Caco-2 (cell line): Measurements from ENCODE around the gene SLC35E4. TPM values are rescaled to one million over a fixed set of nuclear protein-coding genes. Genes with fewer than 3 reads are reported as not detected.

ENCODE experiments used
- BruUV-seq: library from RNA; stranded (reverse); fragments of 400-500 nt; replicated peaks from 2 replicates; lab custom pipeline; 2021; lab: Mats Ljungman, UMichigan
- CTCF ChIA-PET: fragments of 300-600 bp; sonication (Branson Sonifier 250); formaldehyde crosslinking; loops from one replicate; lab custom pipeline; 2022; ENCODE audit warnings: antibody characterized with exemption; lab: Charles Lee
- POLR2A ChIA-PET: fragments of 300-600 bp; sonication (Branson Sonifier 250); formaldehyde crosslinking; loops from one replicate; lab custom pipeline; 2022; ENCODE audit warnings: antibody characterized with exemption; lab: Charles Lee
- DNase-seq, 2 experiments: peaks; one replicate each; pipeline versions ENCODE4 v3.0.0 to v3.0.0-alpha.2; 2020 to 2022
- H3K27me3 ChIP-seq: replicated peaks from 2 replicates; pipeline ENCODE4 v1.6.0; 2011; ENCODE audit warnings: low read length; ENCODE audit not compliant: control insufficient read depth, insufficient read depth
- H3K36me3 ChIP-seq: 2 replicates; pipeline ENCODE4 v1.5.1; 2011; ENCODE audit warnings: low read length; ENCODE audit not compliant: control insufficient read depth, insufficient read depth
- H3K4me1 ChIP-seq: fragments of 250-450 bp; sonication (Bioruptor Pico); 2 replicates; pipeline ENCODE4 v1.5.1; 2020; ENCODE audit warnings: mild to moderate bottlenecking
- H3K4me3 ChIP-seq: 2 replicates; pipeline ENCODE4 v1.5.1; 2011; ENCODE audit warnings: low read depth, mild to moderate bottlenecking, control low read depth, low read length
- H3K9me3 ChIP-seq: fragments of 250-450 bp; sonication (Bioruptor Pico); 2 replicates; pipeline ENCODE4 v1.5.1; 2020; ENCODE audit warnings: mild to moderate bottlenecking, moderate library complexity
- H3K27ac Mint-ChIP-seq: one replicate; pipeline ENCODE4 v1.8.0; 2022; ENCODE audit warnings: mixed read lengths; ENCODE audit not compliant: unreplicated experiment
- H3K27me3 Mint-ChIP-seq: one replicate; pipeline ENCODE4 v1.8.0; 2022; ENCODE audit warnings: mixed read lengths; ENCODE audit not compliant: insufficient read depth, unreplicated experiment
- H3K36me3 Mint-ChIP-seq: one replicate; pipeline ENCODE4 v1.8.0; 2022; ENCODE audit warnings: mild to moderate bottlenecking, mixed read lengths; ENCODE audit not compliant: insufficient read depth, unreplicated experiment
- H3K4me1 Mint-ChIP-seq: one replicate; pipeline ENCODE4 v1.8.0; 2022; ENCODE audit warnings: low read depth, mixed read lengths; ENCODE audit not compliant: unreplicated experiment
- H3K4me3 Mint-ChIP-seq: one replicate; pipeline ENCODE4 v1.8.0; 2022; ENCODE audit warnings: mild to moderate bottlenecking, moderate library complexity, mixed read lengths; ENCODE audit not compliant: unreplicated experiment
- H3K9me3 Mint-ChIP-seq: one replicate; pipeline ENCODE4 v1.8.0; 2022; ENCODE audit warnings: mixed read lengths; ENCODE audit not compliant: unreplicated experiment
- CTCF ChIP-seq, 2 experiments: fragments of 200-600 bp in 1 of 2; IDR thresholded peaks; 1 replicate in 1 of 2; 2 replicates in 1 of 2; pipeline versions ENCODE4 v1.5.1 to v1.8.0; 2011 to 2022; ENCODE audit warnings: antibody characterized with exemption in 1 of 2, control low read depth in 1 of 2, inconsistent platforms in 1 of 2, low read depth in 1 of 2, low read length in 1 of 2, mild to moderate bottlenecking in 1 of 2, moderate library complexity in 1 of 2; ENCODE audit not compliant: insufficient read depth in 1 of 2, severe bottlenecking in 1 of 2, unreplicated experiment in 1 of 2
- intact Hi-C: fragments of 100-400 bp; cut with micrococcal nuclease; formaldehyde crosslinking; loops from one replicate; pipeline ENCODE4 v1.10.0; 2022; ENCODE audit not compliant: unreplicated experiment
- total RNA-seq: library from RNA; stranded (reverse); gene quantifications from 2 replicates; pipeline ENCODE4 v1.2.3, GENCODE V29; 2022

SLC35E4 gene
- total RNA-seq, 1 experiment from 2014 or later = 0.27 TPM

GRCh38 chr22:30654361-30654760 is 18.8 kb downstream of the SLC35E4 start:
- Mint-ChIP-seq H3K4me3 (no peak overlapping the region), H3K36me3 (no peaks in the 10 kb centered on the region), H3K4me1 (no peaks in the 10 kb centered on the region), H3K27ac (no peak overlapping the region), H3K9me3 (no peaks in the 10 kb centered on the region), H3K27me3 (no peaks in the 10 kb centered on the region)
- ChIA-PET CTCF (no interaction called here), POLR2A (no interaction called here)
- Histone ChIP-seq H3K9me3 (no peaks in the 10 kb centered on the region), H3K4me1 (no peaks in the 10 kb centered on the region), H3K36me3 (no peaks in the 10 kb centered on the region), H3K4me3 (no peak overlapping the region), H3K27me3 (no peaks in the 10 kb centered on the region)
- TF ChIP-seq CTCF (IDR thresholded peaks at IDR 0.05; ENCODE audit: insufficient read depth in 1 of 2, low read depth in 1 of 2, low read length in 1 of 2, severe bottlenecking in 1 of 2, unreplicated experiment in 1 of 2) = no peak
- intact Hi-C loops = no loop called here
- BruUV-seq = no TSS peak
- no peak for DNase-seq

GRCh38 chr22:30655532-30655931 is 20.0 kb downstream of the SLC35E4 start:
- DNase-seq = no peak
- CTCF ChIA-PET = no interaction called here
- no peak for TF ChIP-seq CTCF (IDR thresholded peaks at IDR 0.05; ENCODE audit: insufficient read depth in 1 of 2, low read depth in 1 of 2, low read length in 1 of 2, severe bottlenecking in 1 of 2, unreplicated experiment in 1 of 2)
- Histone ChIP-seq H3K4me1 (no peaks in the 10 kb centered on the region), H3K4me3 (no peak overlapping the region), H3K9me3 (no peaks in the 10 kb centered on the region), H3K27me3 (no peaks in the 10 kb centered on the region), H3K36me3 (no peaks in the 10 kb centered on the region)
- POLR2A ChIA-PET = no interaction called here
- Mint-ChIP-seq H3K27ac (no peak overlapping the region), H3K4me1 (no peaks in the 10 kb centered on the region), H3K27me3 (no peaks in the 10 kb centered on the region), H3K4me3 (no peak overlapping the region), H3K36me3 (no peaks in the 10 kb centered on the region), H3K9me3 (no peaks in the 10 kb centered on the region)
- intact Hi-C loops = no loop called here
- BruUV-seq = no TSS peak

- H3K4me3 ChIP-seq = no peak overlapping the region
- no peaks in the 10 kb centered on the region for H3K9me3 ChIP-seq
- Mint-ChIP-seq H3K4me1 (peaks cover 16% of the 10 kb centered on the region), H3K27ac (no peak overlapping the region), H3K4me3 (no peak overlapping the region), H3K27me3 (no peaks in the 10 kb centered on the region), H3K36me3 (peaks cover 4% of the 10 kb centered on the region), H3K9me3 (no peaks in the 10 kb centered on the region)
- H3K27me3 ChIP-seq = no peaks in the 10 kb centered on the region; the same call in 1 of the 2 replicates
- peaks cover 4% of the 10 kb centered on the region; the same call in 1 of the 2 replicates for H3K4me1 ChIP-seq
- POLR2A ChIA-PET = no interaction called here
- no peaks in the 10 kb centered on the region; the same call in 1 of the 2 replicates for H3K36me3 ChIP-seq
- no peak for TF ChIP-seq CTCF (IDR thresholded peaks at IDR 0.05; ENCODE audit: insufficient read depth in 1 of 2, low read depth in 1 of 2, low read length in 1 of 2, severe bottlenecking in 1 of 2, unreplicated experiment in 1 of 2)
- CTCF ChIA-PET = no interaction called here
- intact Hi-C loops = no loop called here
- no peak for DNase-seq
- BruUV-seq = no TSS peak
These were observed 26.5 kb downstream of the SLC35E4 start for GRCh38 chr22:30662040-30662439.
